Stimulated activated CD4-positive, alpha-beta T cell treated with anti-CD3 and anti-CD28 coated beads, TNF-alpha, amount 100 ng/mL, for 1 hour (primary cell): ENCODE results near the gene TUBGCP2.

ENCODE experiments used
- DNase-seq, 3 donors: peaks; one replicate each; pipeline ENCODE4 v3.0.0-alpha.2; 2020; ENCODE audit warnings: low read depth in 3 of 3, low spot score in 1 of 3

The TUBGCP2 gene

DNA sequence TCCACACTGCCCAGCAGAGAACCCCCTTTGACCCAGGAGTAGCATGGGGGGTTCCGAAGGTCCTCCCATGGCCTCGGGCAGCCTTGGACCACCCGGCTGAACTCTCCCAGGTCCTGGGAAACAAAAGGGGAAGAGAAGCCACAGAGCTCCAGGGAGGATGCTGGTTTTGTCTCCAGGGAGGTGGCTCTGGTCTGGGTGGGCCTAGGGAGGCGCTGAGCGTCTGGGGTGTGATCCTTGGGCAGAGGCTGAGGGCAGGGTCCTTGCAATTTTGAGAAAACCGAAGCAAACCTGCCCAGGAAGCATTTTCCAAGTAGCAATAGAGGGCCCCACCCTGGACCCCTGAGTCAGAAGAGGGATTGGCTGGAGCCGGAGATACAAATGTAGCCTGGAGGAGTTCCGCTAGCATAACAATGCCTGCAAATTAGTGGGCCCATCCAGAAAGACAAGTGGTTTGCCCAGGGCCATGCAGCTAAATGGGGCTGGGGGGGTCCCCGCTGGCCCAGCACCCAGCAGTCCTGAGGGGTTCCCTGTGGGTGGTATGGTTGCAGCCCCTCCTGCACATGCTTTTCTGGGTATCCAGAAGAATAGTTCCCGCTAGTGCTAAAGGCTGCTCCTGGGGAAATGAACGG, 76.6 kb downstream of the TUBGCP2 start:
- no peak for DNase-seq

DNA sequence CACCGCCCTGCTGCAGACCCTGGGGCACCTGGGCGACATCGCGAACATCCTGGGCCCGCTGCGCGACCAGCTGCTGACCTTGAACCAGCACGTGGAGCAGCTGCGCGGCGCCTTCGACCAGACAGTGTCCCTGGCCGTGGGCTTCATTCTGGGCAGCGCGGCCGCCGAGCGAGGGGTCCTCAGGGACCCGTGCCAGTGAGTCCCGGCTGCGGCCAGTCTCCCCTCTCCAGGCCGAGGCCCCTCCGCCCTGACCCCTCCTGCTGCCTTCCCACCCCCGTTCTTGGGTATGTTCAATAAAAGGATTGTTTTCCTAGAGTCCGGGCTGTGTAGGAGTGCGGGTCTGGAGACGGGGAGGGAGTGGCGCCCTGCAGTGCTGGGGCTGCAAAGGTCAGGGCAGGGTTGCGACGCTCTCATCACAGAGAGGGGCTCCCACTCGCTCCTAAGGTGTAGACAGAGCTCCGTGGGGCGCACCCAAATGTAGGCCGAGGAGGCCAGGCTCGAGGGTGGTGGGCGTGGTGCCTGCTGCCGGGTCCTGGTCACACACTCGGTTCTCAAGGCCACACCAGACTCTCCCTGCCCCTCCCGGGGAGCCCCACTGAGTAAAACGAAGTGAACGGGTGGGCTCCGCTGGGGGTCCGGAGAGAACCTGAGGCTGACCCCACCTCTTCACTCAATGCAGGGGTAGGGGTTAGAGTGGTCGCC, 77.3 kb downstream of the TUBGCP2 start:
- no peak for DNase-seq

GRCh38 chr10:133230387-133231195, 78.1 kb downstream of the TUBGCP2 start:
- DNase-seq: no peak

GRCh38 chr10:133230044-133230361, 78.7 kb downstream of the TUBGCP2 start, which contains the start of gene UTF1:
TSS of gene UTF1 (plus strand) at chr10:133230217. CDS start at chr10:133230289, 72 bp downstream.
- no peak for DNase-seq

DNA sequence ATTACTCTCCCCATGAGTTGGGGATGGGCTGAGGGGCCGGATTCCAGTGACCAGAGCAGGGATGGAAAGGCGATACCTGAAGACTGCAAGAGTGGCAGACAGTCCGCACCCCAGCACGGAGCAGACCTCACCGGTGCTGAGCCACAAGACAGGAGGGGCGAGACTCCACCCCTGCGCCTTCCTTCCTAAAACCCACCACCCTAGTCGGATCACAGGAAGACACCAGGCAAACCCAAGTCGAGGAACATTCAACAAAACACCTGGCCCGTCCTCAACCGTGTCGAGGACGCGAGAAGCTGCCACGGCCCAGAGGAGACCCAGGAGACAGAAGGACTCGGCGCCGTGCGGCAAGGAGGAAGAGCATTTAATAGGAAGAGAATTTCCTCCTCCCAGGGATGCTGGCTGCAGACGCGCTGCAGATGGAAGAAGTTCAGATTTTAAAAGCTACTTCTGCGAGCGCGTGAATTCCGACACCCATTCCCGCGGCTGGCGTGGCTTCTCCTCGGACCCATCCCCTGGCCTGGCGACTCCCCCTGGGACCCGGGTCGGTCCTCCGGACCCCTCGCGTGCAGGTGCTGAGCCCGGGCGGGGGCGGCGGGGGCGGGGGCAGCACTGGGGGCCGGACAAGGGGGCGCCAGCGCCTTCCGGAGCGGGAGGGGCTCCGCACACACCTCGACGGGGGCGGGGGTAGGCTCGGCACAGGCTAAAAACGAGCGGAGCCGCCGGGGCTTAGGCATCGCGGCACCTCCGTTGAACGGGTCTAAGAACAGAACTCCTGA, 79.2 kb downstream of the TUBGCP2 start:
- DNase-seq: no peak
